GM23248 (cell line): ENCODE data around the gene STAC. TPM values are rescaled to one million over a fixed set of nuclear protein-coding genes. Genes with fewer than 3 reads are reported as not detected.
A peak's percentile ranks its signal among the peaks of the same experiment; 100 is the strongest.

Experiments used
- DNase-seq: peaks from one replicate; pipeline ENCODE4 v3.0.0-alpha.2; 2015
- H2AFZ ChIP-seq: fragments of 200-600 bp; sonication (generic); 2 replicates; pipeline ENCODE4 v1.6.1; 2016; ENCODE audit warnings: antibody characterized with exemption
- H3F3A ChIP-seq: fragments of 200-600 bp; sonication (generic); 2 replicates; pipeline ENCODE4 v1.6.1; 2016; ENCODE audit warnings: mild to moderate bottlenecking, antibody characterized with exemption, mixed run types; ENCODE audit not compliant: insufficient read depth
- H3K27ac ChIP-seq: fragments of 200-600 bp; sonication (generic); 2 replicates; pipeline ENCODE4 v1.5.1; 2016; ENCODE audit warnings: mild to moderate bottlenecking
- H3K27me3 ChIP-seq: fragments of 200-600 bp; sonication (generic); replicated peaks from 2 replicates; pipeline ENCODE4 v1.6.1; 2016; ENCODE audit warnings: mild to moderate bottlenecking; ENCODE audit not compliant: insufficient read depth
- H3K36me3 ChIP-seq: fragments of 200-600 bp; sonication (generic); 2 replicates; pipeline ENCODE4 v1.6.1; 2016; ENCODE audit warnings: low read depth, mild to moderate bottlenecking
- H3K4me1 ChIP-seq: fragments of 200-600 bp; sonication (generic); 2 replicates; pipeline ENCODE4 v1.6.1; 2016; ENCODE audit warnings: mild to moderate bottlenecking; ENCODE audit not compliant: insufficient read depth
- H3K4me2 ChIP-seq: fragments of 200-600 bp; sonication (generic); one replicate; pipeline ENCODE4 v1.6.1; 2016; ENCODE audit warnings: mild to moderate bottlenecking; ENCODE audit not compliant: unreplicated experiment
- H3K4me3 ChIP-seq: fragments of 200-600 bp; sonication (generic); 2 replicates; pipeline ENCODE4 v1.5.1; 2016; ENCODE audit warnings: mild to moderate bottlenecking
- H3K79me2 ChIP-seq: fragments of 200-600 bp; sonication (generic); 2 replicates; pipeline ENCODE4 v1.6.1; 2016; ENCODE audit warnings: mild to moderate bottlenecking; ENCODE audit not compliant: insufficient read depth
- H3K9ac ChIP-seq: fragments of 200-600 bp; sonication (generic); 2 replicates; pipeline ENCODE4 v1.6.1; 2016; ENCODE audit warnings: mild to moderate bottlenecking
- H3K9me2 ChIP-seq: fragments of 200-600 bp; sonication (generic); 2 replicates; pipeline ENCODE4 v1.6.1; 2016; ENCODE audit warnings: mixed run types, mild to moderate bottlenecking, moderate library complexity; ENCODE audit not compliant: insufficient read depth
- H3K9me3 ChIP-seq: fragments of 200-600 bp; sonication (generic); one replicate; pipeline ENCODE4 v1.6.1; 2017; ENCODE audit warnings: low read depth
- H4K20me1 ChIP-seq: fragments of 200-600 bp; sonication (generic); 2 replicates; pipeline ENCODE4 v1.6.0; 2016; ENCODE audit not compliant: insufficient read depth
- EZH2 ChIP-seq: fragments of 200-600 bp; sonication (generic); IDR thresholded peaks from 2 replicates; pipeline ENCODE4 v1.6.1; 2018; ENCODE audit warnings: antibody characterized with exemption, mild to moderate bottlenecking; ENCODE audit not compliant: insufficient read depth, poor library complexity, severe bottlenecking
- EZH2phosphoT487 ChIP-seq: fragments of 200-600 bp; sonication (generic); IDR thresholded peaks from 2 replicates; pipeline ENCODE4 v1.6.1; 2018; ENCODE audit warnings: antibody characterized with exemption, moderate library complexity, mild to moderate bottlenecking, low read depth; ENCODE audit not compliant: insufficient read depth
- WGBS, 2 experiments: methylation state at CpG; one replicate each; pipeline ENCODE4 v1.1.6; 2015 to 2017; ENCODE audit warnings: low lambda C conversion rate in 2 of 2, low coverage in 1 of 2; ENCODE audit errors: missing lambda C conversion rate in 2 of 2; 5-methylcytosine and 5-hydroxymethylcytosine counted together
- in situ Hi-C: fragments of 300-500 bp; cut with MboI; formaldehyde crosslinking; loops from 2 replicates; pipeline ENCODE4 v1.15.0; 2020
- polyA plus RNA-seq: library from polyadenylated mRNA; unstranded; fragments of >200 nt; fragmentation: Nextera tagmentation; extraction: Ambion mirVana; gene quantifications from 2 replicates; pipeline ENCODE4 v1.2.1, GENCODE V29; 2016
- total RNA-seq: library from RNA; depleted of rRNA; stranded (reverse); fragments of >200 nt; shearing (Covaris generic); gene quantifications from 2 replicates; pipeline ENCODE4 v1.2.3, GENCODE V29; 2014

The STAC gene
- total and polyA plus RNA-seq, 2 experiments from 2014 or later: 10.5 to 16.3 TPM

GRCh38 chr3:36514171-36514570 is 133.9 kb downstream of the STAC start:
- Histone ChIP-seq H3K27me3 (no peaks in the 10 kb centered on the region), H3K9me3 (no peaks in the 10 kb centered on the region), H3K4me3 (no peak overlapping the region), H3K4me2 (no peak overlapping the region), H3F3A (no peaks in the 10 kb centered on the region), H3K4me1 (0 out of 2 replicates have a peak, but pooled peaks cover 5% of the 10 kb centered on the region), H3K36me3 (no peaks in the 10 kb centered on the region), H3K27ac (no peak overlapping the region), H4K20me1 (no peaks in the 10 kb centered on the region), H3K9me2 (no peaks in the 10 kb centered on the region), H3K9ac (no peak overlapping the region), H2AFZ (no peak overlapping the region), H3K79me2 (no peaks in the 10 kb centered on the region)
- in situ Hi-C loops: no loop called here
- TF ChIP-seq EZH2phosphoT487: no peak
- WGBS, 2 experiments: 88 to 89% methylated on average over 1 of the region's 1 CpG
- peak; percentile 13 for DNase-seq

DNA sequence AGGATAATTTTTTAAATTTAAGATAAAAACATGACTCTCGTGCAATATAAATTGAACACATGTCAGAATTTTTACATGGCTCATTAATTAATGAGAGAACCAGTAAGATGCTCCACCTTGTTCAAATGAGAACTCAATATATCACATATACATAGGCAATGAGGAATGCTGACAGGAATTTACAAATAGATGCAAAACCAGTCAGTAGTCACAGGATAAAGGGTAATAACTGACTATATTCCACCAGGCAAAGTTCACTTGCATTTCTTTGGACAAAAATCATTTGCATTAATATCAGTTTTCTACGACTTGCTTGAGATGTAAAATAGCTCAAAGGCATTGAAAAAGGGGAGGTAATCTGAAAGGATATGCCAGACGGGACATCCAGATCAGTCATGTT is 139.4 kb downstream of the STAC start:
- Histone ChIP-seq H3K9ac (no peak overlapping the region), H3K4me3 (no peak overlapping the region), H3K79me2 (no peaks in the 10 kb centered on the region), H3F3A (no peaks in the 10 kb centered on the region), H3K27ac (no peak overlapping the region), H4K20me1 (no peaks in the 10 kb centered on the region), H3K4me2 (no peak overlapping the region), H2AFZ (no peak overlapping the region), H3K27me3 (no peaks in the 10 kb centered on the region), H3K4me1 (peaks cover 1% of the 10 kb centered on the region; the same call in 1 of the 2 replicates), H3K9me3 (no peaks in the 10 kb centered on the region), H3K36me3 (no peaks in the 10 kb centered on the region), H3K9me2 (no peaks in the 10 kb centered on the region)
- DNase-seq: no peak
- TF ChIP-seq EZH2 (no peak), EZH2phosphoT487 (no peak)
- in situ Hi-C loops: no loop called here
- WGBS, 2 experiments: 85 to 89% methylated on average over 3 of the region's 3 CpGs

- Histone ChIP-seq H3K4me3 (no peak overlapping the region), H3K9me3 (no peaks in the 10 kb centered on the region), H3K9me2 (no peaks in the 10 kb centered on the region), H3K27ac (no peak overlapping the region), H2AFZ (no peak overlapping the region), H3F3A (peaks cover 5% of the 10 kb centered on the region; the same call in 1 of the 2 replicates), H3K4me2 (no peak overlapping the region), H3K4me1 (peaks cover 7% of the 10 kb centered on the region), H4K20me1 (no peaks in the 10 kb centered on the region), H3K27me3 (no peaks in the 10 kb centered on the region), H3K36me3 (no peaks in the 10 kb centered on the region), H3K79me2 (no peaks in the 10 kb centered on the region), H3K9ac (no peak overlapping the region)
- in situ Hi-C loops: no loop called here
- DNase-seq: no peak
- 87 to 90% methylated on average over 4 of the region's 4 CpGs for WGBS, 2 experiments
- no peak for TF ChIP-seq EZH2phosphoT487
Measured at GRCh38 chr3:36520241-36521006, 140.1 kb downstream of the STAC start.

DNA sequence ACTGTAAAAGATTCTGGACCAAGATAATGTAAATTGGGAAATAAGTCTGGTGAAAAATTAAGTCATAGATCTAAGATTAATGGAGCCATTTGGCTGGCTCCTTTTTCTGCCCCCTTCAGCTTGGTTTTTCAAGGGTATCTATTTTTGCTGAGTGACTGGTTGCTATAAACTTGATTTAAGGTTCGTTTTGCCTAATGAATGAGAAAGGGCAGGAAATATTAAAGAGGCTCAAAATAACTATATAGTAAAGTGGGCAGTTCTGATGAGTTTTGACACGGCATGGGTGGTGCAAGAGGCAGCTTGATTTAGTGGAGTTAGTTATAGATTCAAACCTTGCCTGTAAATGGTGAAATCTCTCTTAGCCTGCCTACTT is 140.7 kb downstream of the STAC start:
- H3K27me3 ChIP-seq: no peaks in the 10 kb centered on the region
- H3K36me3 ChIP-seq: no peaks in the 10 kb centered on the region
- H3K9me3 ChIP-seq: no peaks in the 10 kb centered on the region
- no peak overlapping the region for H3K27ac ChIP-seq
- TF ChIP-seq EZH2phosphoT487 (no peak), EZH2 (no peak)
- in situ Hi-C loops: no loop called here
- DNase-seq: no peak
- WGBS, 2 experiments: 73 to 83% methylated on average over 2 of the region's 2 CpGs
- no peak overlapping the region for H3K9ac ChIP-seq
- no peaks in the 10 kb centered on the region for H4K20me1 ChIP-seq
- peaks cover 10% of the 10 kb centered on the region for H3F3A ChIP-seq
- peaks cover 13% of the 10 kb centered on the region for H3K4me1 ChIP-seq
- H3K79me2 ChIP-seq: no peaks in the 10 kb centered on the region
- H3K4me2 ChIP-seq: no peak overlapping the region
- H2AFZ ChIP-seq: no peak overlapping the region
- no peaks in the 10 kb centered on the region for H3K9me2 ChIP-seq
- H3K4me3 ChIP-seq: no peak overlapping the region

DNA sequence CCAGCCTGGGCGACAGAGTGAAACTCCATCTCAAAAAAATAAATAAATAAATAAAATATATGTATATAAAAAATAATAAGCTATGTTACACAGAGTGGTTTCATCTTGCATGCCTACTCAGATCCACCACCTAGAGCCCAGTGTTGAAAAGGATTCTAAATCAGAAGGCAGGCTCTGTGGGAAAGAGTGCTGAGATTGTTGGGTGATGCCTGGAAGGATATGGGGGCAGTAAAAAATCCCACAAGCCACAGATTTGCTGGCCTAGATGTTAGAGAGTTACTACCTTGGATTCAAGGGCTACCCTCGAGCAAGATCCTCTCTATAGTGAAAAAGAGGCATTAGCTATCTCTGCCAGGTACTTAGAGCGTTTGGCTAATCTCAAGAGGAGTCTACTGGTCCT is 144.3 kb downstream of the STAC start:
- Histone ChIP-seq H2AFZ (no peak overlapping the region), H3K36me3 (no peaks in the 10 kb centered on the region), H3K27me3 (no peaks in the 10 kb centered on the region), H4K20me1 (no peaks in the 10 kb centered on the region), H3F3A (peaks cover 17% of the 10 kb centered on the region), H3K4me3 (no peak overlapping the region), H3K9me2 (peaks cover 6% of the 10 kb centered on the region; the same call in 1 of the 2 replicates), H3K9me3 (no peaks in the 10 kb centered on the region), H3K4me2 (no peak overlapping the region), H3K9ac (no peak overlapping the region; the same call in 1 of the 2 replicates), H3K4me1 (peaks cover 18% of the 10 kb centered on the region), H3K79me2 (no peaks in the 10 kb centered on the region), H3K27ac (peak overlapping the region; percentile 90)
- DNase-seq: peak; percentile 43
- WGBS, 2 experiments: 90 to 95% methylated on average over 3 of the region's 3 CpGs
- TF ChIP-seq EZH2 (no peak), EZH2phosphoT487 (no peak)
- in situ Hi-C loops: no loop called here
